SK-N-SH (cell line): ENCODE results near the gene FANCG. TPM values are rescaled to one million over a fixed set of nuclear protein-coding genes. Genes with fewer than 3 reads are reported as not detected.
A peak's percentile ranks its signal among the peaks of the same experiment; 100 is the strongest.

ENCODE experiments used
- CTCF ChIA-PET: fragments of 300-600, 350-600 bp; formaldehyde crosslinking; extraction: SDS; loops from one replicate; lab custom pipeline; 2021; lab: Yijun Ruan, JAX
- POLR2A ChIA-PET: fragments of 350-600 bp; sonication (Branson Sonifier 250); formaldehyde crosslinking; extraction: SDS; loops from one replicate; lab custom pipeline; 2020; ENCODE audit warnings: antibody characterized with exemption, inconsistent platforms; lab: Yijun Ruan, JAX
- DNase-seq: peaks from one replicate; pipeline ENCODE4 v3.0.0; 2012
- H2AFZ ChIP-seq: fragments of 200-600 bp; sonication (generic); 2 replicates; pipeline ENCODE4 v1.8.1; 2016; ENCODE audit warnings: antibody characterized with exemption, mild to moderate bottlenecking, low read depth
- H3F3A ChIP-seq: fragments of 200-600 bp; sonication (generic); replicated peaks from 2 replicates; pipeline ENCODE3; 2016; ENCODE audit warnings: antibody characterized with exemption, mild to moderate bottlenecking; ENCODE audit not compliant: insufficient read depth
- H3K27ac ChIP-seq, 2 experiments: fragments of 200-500 bp in 1 of 2; fragments of 200-600 bp in 1 of 2; sonication (Bioruptor generic) in 1 of 2; sonication (generic), shearing (Covaris generic) in 1 of 2; 2 replicates each; pipeline versions ENCODE4 v1.5.1 to v1.6.1; 2014 to 2016; ENCODE audit warnings: low read depth in 2 of 2, inconsistent platforms in 1 of 2, low read length in 1 of 2, mild to moderate bottlenecking in 1 of 2, mixed read lengths in 1 of 2
- H3K27me3 ChIP-seq: fragments of 200-600 bp; sonication (generic), shearing (Covaris generic); 2 replicates; pipeline ENCODE4 v1.6.1; 2016; ENCODE audit warnings: mixed run types; ENCODE audit not compliant: insufficient read depth
- H3K36me3 ChIP-seq, 2 experiments: fragments of 200-500 bp in 1 of 2; fragments of 200-600 bp in 1 of 2; sonication (Bioruptor generic) in 1 of 2; sonication (generic) in 1 of 2; replicated peaks in 1 of 2; 2 replicates each; pipeline versions ENCODE3 to v1.5.1; 2014 to 2016; ENCODE audit warnings: low read length in 1 of 2, mild to moderate bottlenecking in 1 of 2; ENCODE audit not compliant: insufficient read depth in 2 of 2, control insufficient read depth in 1 of 2
- H3K4me1 ChIP-seq, 2 experiments: fragments of 200-500 bp in 1 of 2; fragments of 200-600 bp in 1 of 2; sonication (Bioruptor generic) in 1 of 2; sonication (generic), shearing (Covaris generic) in 1 of 2; 2 replicates each; pipeline versions ENCODE4 v1.5.1 to v1.6.1; 2014 to 2016; ENCODE audit warnings: low read depth in 1 of 2, low read length in 1 of 2, mixed run types in 1 of 2; ENCODE audit not compliant: insufficient read depth in 2 of 2, control insufficient read depth in 1 of 2
- H3K4me2 ChIP-seq: fragments of 200-600 bp; sonication (generic), shearing (Covaris generic); 2 replicates; pipeline ENCODE4 v1.6.1; 2017; ENCODE audit warnings: mixed run types
- H3K4me3 ChIP-seq, 2 experiments: fragments of 200-500 bp in 1 of 2; fragments of 200-600 bp in 1 of 2; sonication (Bioruptor generic) in 1 of 2; sonication (generic), shearing (Covaris generic) in 1 of 2; 2 replicates each; pipeline versions ENCODE4 v1.5.1 to v1.8.1; 2014 to 2016; ENCODE audit warnings: low read depth in 2 of 2, inconsistent platforms in 1 of 2, low read length in 1 of 2, mild to moderate bottlenecking in 1 of 2, mixed read lengths in 1 of 2, moderate library complexity in 1 of 2
- H3K79me2 ChIP-seq: fragments of 200-600 bp; sonication (generic); 2 replicates; pipeline ENCODE4 v1.8.1; 2017; ENCODE audit warnings: mild to moderate bottlenecking; ENCODE audit not compliant: insufficient read depth
- H3K9ac ChIP-seq: fragments of 200-600 bp; sonication (generic); 2 replicates; pipeline ENCODE4 v1.6.1; 2017; ENCODE audit warnings: mixed run types
- H3K9me2 ChIP-seq: fragments of 200-600 bp; sonication (generic); 2 replicates; pipeline ENCODE4 v1.6.1; 2017; ENCODE audit warnings: mixed run types
- H3K9me3 ChIP-seq: fragments of 200-600 bp; sonication (generic); 2 replicates; pipeline ENCODE4 v1.6.1; 2017; ENCODE audit warnings: mixed run types, mild to moderate bottlenecking, moderate library complexity
- H4K20me1 ChIP-seq: fragments of 200-600 bp; sonication (generic); 2 replicates; pipeline ENCODE4 v1.6.1; 2017; ENCODE audit warnings: mild to moderate bottlenecking, mixed run types; ENCODE audit not compliant: insufficient read depth
- CHD2 ChIP-seq: fragments of 150-350 bp; IDR thresholded peaks from 2 replicates; pipeline ENCODE4 v1.6.1; 2018; ENCODE audit warnings: low read length; ENCODE audit not compliant: partially characterized antibody
- CTCF ChIP-seq: fragments of 200-600 bp; sonication (generic); IDR thresholded peaks from 2 replicates; pipeline ENCODE4 v1.6.1; 2017; ENCODE audit warnings: antibody characterized with exemption, mild to moderate bottlenecking, moderate library complexity
- FOSL2 ChIP-seq: IDR thresholded peaks from 2 replicates; pipeline ENCODE4 v1.4.0; 2012; ENCODE audit warnings: low read depth, mild to moderate bottlenecking, moderate library complexity, borderline replicate concordance
- FOXJ3 ChIP-seq: sonication (generic); formaldehyde crosslinking; IDR thresholded peaks from 2 replicates; pipeline ENCODE4 v1.5.1; 2020; ENCODE audit warnings: mild to moderate bottlenecking, missing genetic modification reagents
- FOXM1 ChIP-seq: IDR thresholded peaks from 2 replicates; pipeline ENCODE4 v1.4.0; 2012; ENCODE audit warnings: low read depth, mild to moderate bottlenecking
- GABPA ChIP-seq: IDR thresholded peaks from 2 replicates; pipeline ENCODE4 v1.4.0; 2012; ENCODE audit warnings: low read depth, mild to moderate bottlenecking
- GATA2 ChIP-seq: sonication (generic); formaldehyde crosslinking; IDR thresholded peaks from 2 replicates; pipeline ENCODE4 v1.5.0; 2020; ENCODE audit warnings: mild to moderate bottlenecking, missing genetic modification reagents
- JUND ChIP-seq: IDR thresholded peaks from 2 replicates; pipeline ENCODE4 v1.4.0; 2012
- MAX ChIP-seq: IDR thresholded peaks from 2 replicates; pipeline ENCODE4 v1.4.0; 2012; ENCODE audit warnings: low read depth
- MEF2A ChIP-seq: IDR thresholded peaks from 2 replicates; pipeline ENCODE4 v1.4.0; 2012; ENCODE audit warnings: low read depth, borderline replicate concordance
- NFIC ChIP-seq: IDR thresholded peaks from 2 replicates; pipeline ENCODE4 v1.4.0; 2012; ENCODE audit warnings: borderline replicate concordance
- NRF1 ChIP-seq: IDR thresholded peaks from 2 replicates; pipeline ENCODE4 v1.6.1; 2012; ENCODE audit warnings: low read depth, mild to moderate bottlenecking, low read length
- PBX3 ChIP-seq: IDR thresholded peaks from 2 replicates; pipeline ENCODE4; 2012
- POLR2AphosphoS5 ChIP-seq: IDR thresholded peaks from 2 replicates; pipeline ENCODE4 v1.6.1; 2012; ENCODE audit warnings: low read depth, low read length
- RCOR1 ChIP-seq: fragments of 150-350 bp; IDR thresholded peaks from 2 replicates; pipeline ENCODE4 v1.6.1; 2017; ENCODE audit warnings: antibody characterized with exemption, low read length
- REST ChIP-seq: IDR thresholded peaks from 2 replicates; pipeline ENCODE4 v1.6.1; 2012; ENCODE audit warnings: mild to moderate bottlenecking, low read depth, low read length, moderate library complexity
- SIN3A ChIP-seq: IDR thresholded peaks from 2 replicates; pipeline ENCODE4 v1.6.1; 2012; ENCODE audit warnings: low read depth, mild to moderate bottlenecking, low read length, moderate library complexity, borderline replicate concordance
- SMC3 ChIP-seq: IDR thresholded peaks from 2 replicates; pipeline ENCODE4 v1.6.1; 2012; ENCODE audit warnings: low read depth, low read length, improper control_type of control experiment
- TAF1 ChIP-seq: IDR thresholded peaks from 2 replicates; pipeline ENCODE4 v1.6.1; 2012; ENCODE audit warnings: low read depth, mild to moderate bottlenecking, low read length, moderate library complexity, borderline replicate concordance
- TCF12 ChIP-seq: IDR thresholded peaks from 2 replicates; pipeline ENCODE4 v1.4.0; 2012
- TEAD4 ChIP-seq: IDR thresholded peaks from 2 replicates; pipeline ENCODE4 v1.4.0; 2012; ENCODE audit warnings: mild to moderate bottlenecking, borderline replicate concordance; ENCODE audit not compliant: insufficient read depth
- USF2 ChIP-seq: fragments of 150-350 bp; IDR thresholded peaks from 2 replicates; pipeline ENCODE4 v1.6.1; 2017; ENCODE audit warnings: antibody characterized with exemption, low read length, low read depth, borderline replicate concordance
- YY1 ChIP-seq: IDR thresholded peaks from 2 replicates; pipeline ENCODE4 v1.4.0; 2012; ENCODE audit warnings: low read depth, mild to moderate bottlenecking
- ZBTB33 ChIP-seq: IDR thresholded peaks from 2 replicates; pipeline ENCODE4 v1.4.0; 2012; ENCODE audit warnings: low read depth, borderline replicate concordance
- whole genome bisulfite sequencing: methylation state at CpG from one replicate; pipeline ENCODE4 v1.1.6; 2017; ENCODE audit warnings: low lambda C conversion rate; 5-methylcytosine and 5-hydroxymethylcytosine counted together
- polyA plus RNA-seq, 3 experiments: library from polyadenylated mRNA; depleted of rRNA; stranded (reverse); fragments of >200 nt; gene quantifications; 2 replicates each; pipeline ENCODE4 v1.2.3, GENCODE V29; 2012

Gene FANCG
- polyA plus RNA-seq, 1 of the 3 experiments (the other 2 are of a cell fraction) = 25.6 TPM

- Histone ChIP-seq H3K36me3 (peaks cover 0 to 5% of the 10 kb centered on the region in 2 experiments), H3K27ac (peak overlapping the region in 1 of 2 experiments; percentile 97; a peak in 1 of 4 replicates), H3K4me3 (peak overlapping the region; percentile 76 to 85), H3F3A (peaks cover 39% of the 10 kb centered on the region), H3K79me2 (peaks cover 26% of the 10 kb centered on the region), H2AFZ (peak overlapping the region; percentile 92; the same call in 1 of the 2 replicates), H3K9me2 (no peaks in the 10 kb centered on the region), H4K20me1 (no peaks in the 10 kb centered on the region), H3K27me3 (no peaks in the 10 kb centered on the region), H3K9me3 (no peaks in the 10 kb centered on the region), H3K4me1 (peaks cover 23 to 29% of the 10 kb centered on the region in 2 experiments), H3K4me2 (peak overlapping the region; percentile 99), H3K9ac (no peak overlapping the region)
- DNase-seq = peak; percentile 81
- POLR2A ChIA-PET = interaction anchor here (0.7 kb wide), 1 partner anchor 14 kb away, joined by 4 read pairs; the partner anchor contains the start of gene STOML2
- 40% methylated on average over 26 of the region's 30 CpGs for WGBS
- CTCF ChIA-PET = interaction anchor here (0.6 to 3.6 kb wide), 34 partner anchors 9 to 453 kb away, joined by 3 to 55 read pairs (median 4); partner anchors contain the start of genes FANCG, STOML2 and UNC13B
- TF ChIP-seq TCF12 = peak; percentile 64
- no peak for TF ChIP-seq PBX3
- TF ChIP-seq CTCF = peak; percentile 97
- no peak; the same call in 1 of the 2 replicates for TF ChIP-seq NRF1
- no peak for TF ChIP-seq GATA2 (CRISPR knock-in tag)
- TF ChIP-seq REST = no peak
- no peak for TF ChIP-seq POLR2AphosphoS5
- 0 out of 2 replicates have a peak, but pooled peaks have one; percentile 14 for TF ChIP-seq MAX
- no peak for TF ChIP-seq MEF2A
- no peak for TF ChIP-seq FOSL2
- no peak for TF ChIP-seq TAF1
- TF ChIP-seq YY1 = no peak
- TF ChIP-seq GABPA = no peak
- no peak for TF ChIP-seq ZBTB33
- no peak for TF ChIP-seq TEAD4
- no peak for TF ChIP-seq FOXJ3 (CRISPR knock-in tag)
- no peak for TF ChIP-seq JUND
- no peak for TF ChIP-seq USF2
- no peak for TF ChIP-seq FOXM1
- TF ChIP-seq SMC3 = peak; percentile 94
- TF ChIP-seq SIN3A = 0 out of 2 replicates have a peak, but pooled peaks have one; percentile 41
- no peak for TF ChIP-seq RCOR1
- no peak for TF ChIP-seq CHD2
- TF ChIP-seq NFIC = no peak
Measured at GRCh38 chr9:35116898-35117551, 37.3 kb upstream of the FANCG start.
